GM12801 (cell line): ENCODE results near the gene ESF1.

Experiments
- CTCF ChIP-seq: IDR thresholded peaks from one replicate; pipeline ENCODE4 v1.5.1; 2011; ENCODE audit warnings: control low read depth; ENCODE audit not compliant: insufficient read length; ENCODE audit errors: extremely low read depth

ESF1 gene

GRCh38 chr20:13683833-13684232, 100.9 kb downstream of the ESF1 start:
- no peak for TF ChIP-seq CTCF

- no peak for TF ChIP-seq CTCF
Observed at GRCh38 chr20:13681248-13682125, 103.2 kb downstream of the ESF1 start.

- TF ChIP-seq CTCF, result no peak
Observed at GRCh38 chr20:13678944-13679343, 105.8 kb downstream of the ESF1 start.

GRCh38 chr20:13677241-13677640, 107.5 kb downstream of the ESF1 start:
- no peak for TF ChIP-seq CTCF

- TF ChIP-seq CTCF, result no peak
Observed at GRCh38 chr20:13676682-13677081, 108.0 kb downstream of the ESF1 start.

- no peak for TF ChIP-seq CTCF
Observed at GRCh38 chr20:13672690-13673089, 112.0 kb downstream of the ESF1 start.

GRCh38 chr20:13671916-13672378, 112.8 kb downstream of the ESF1 start:
- TF ChIP-seq CTCF, result no peak
